HEK293 (cell line): ENCODE results near the gene ASGR2.
"Not testable (repeated sequence)": the region's sequence is repeated elsewhere in the genome, so short reads cannot be mapped to it uniquely, and the experiment has no call there.

Experiments
- CTCF ChIP-seq: fragments of 450-650 bp; formaldehyde crosslinking; IDR thresholded peaks from 2 replicates; pipeline ENCODE4 v1.5.1; 2016; ENCODE audit warnings: missing biosample characterization, missing genetic modification characterization
- HOXA7 ChIP-seq: sonication (generic); formaldehyde crosslinking; IDR thresholded peaks from 2 replicates; pipeline ENCODE4 v1.8.1; 2022; ENCODE audit warnings: missing genetic modification reagents, borderline replicate concordance
- INSM2 ChIP-seq: fragments of 450-650 bp; formaldehyde crosslinking; IDR thresholded peaks from 2 replicates; pipeline ENCODE4 v1.5.1; 2016; ENCODE audit warnings: missing biosample characterization, missing genetic modification characterization
- REST ChIP-seq: fragments of 450-650 bp; formaldehyde crosslinking; IDR thresholded peaks from 2 replicates; pipeline ENCODE4 v1.5.1; 2016; ENCODE audit warnings: missing biosample characterization, missing genetic modification characterization
- SETDB1 ChIP-seq: IDR thresholded peaks from one replicate; pipeline ENCODE4 v1.6.1; 2017; ENCODE audit warnings: mild to moderate bottlenecking, low read length, moderate library complexity, mixed read lengths; ENCODE audit not compliant: insufficient read length
- ZBTB8A ChIP-seq: fragments of 450-650 bp; formaldehyde crosslinking; IDR thresholded peaks from 2 replicates; pipeline ENCODE4 v1.5.1; 2016; ENCODE audit warnings: missing biosample characterization, missing genetic modification characterization
- ZNF16 ChIP-seq: fragments of 450-650 bp; formaldehyde crosslinking; IDR thresholded peaks from 2 replicates; pipeline ENCODE4 v1.5.1; 2016; ENCODE audit warnings: low read depth, missing biosample characterization, missing genetic modification characterization
- ZNF341 ChIP-seq: fragments of 450-650 bp; formaldehyde crosslinking; IDR thresholded peaks from 2 replicates; pipeline ENCODE4; 2016; ENCODE audit warnings: low read depth, missing biosample characterization, missing genetic modification characterization
- ZNF777 ChIP-seq: fragments of 450-650 bp; formaldehyde crosslinking; IDR thresholded peaks from 2 replicates; pipeline ENCODE4 v1.5.1; 2017; ENCODE audit warnings: missing biosample characterization, missing genetic modification characterization, borderline replicate concordance
- ZNF830 ChIP-seq: fragments of 450-650 bp; IDR thresholded peaks from 2 replicates; pipeline ENCODE4 v1.5.0; 2018; ENCODE audit warnings: missing biosample characterization, missing genetic modification characterization, low read depth, mild to moderate bottlenecking, moderate library complexity
- ZSCAN18 ChIP-seq: fragments of 450-650 bp; formaldehyde crosslinking; IDR thresholded peaks from 2 replicates; pipeline ENCODE4 v1.5.1; 2016; ENCODE audit warnings: missing biosample characterization, missing genetic modification characterization

GRCh38 chr17:7091311-7092005 lies 23.2 kb downstream of the ASGR2 start:
- TF ChIP-seq ZNF830; INSM2 (tag by site-specific recombination); REST; CTCF (tag by site-specific recombination); HOXA7 (CRISPR knock-in tag); ZNF777 (tag by site-specific recombination); ZNF16 (tag by site-specific recombination); ZSCAN18; SETDB1; ZBTB8A (tag by site-specific recombination); ZNF341 (tag by site-specific recombination): not testable (repeated sequence)
